DND-41 (cell line): ENCODE measurements around the gene ROBO4.

ENCODE experiments used
- ATAC-seq: fragments of 200-7000 bp; cut with Tn5 transposase; 3 replicates; pipeline ENCODE4 v1.9.1; 2021; ENCODE audit warnings: low read depth; ENCODE audit not compliant: insufficient read depth
- DNase-seq: peaks from one replicate; pipeline ENCODE4 v3.0.0-alpha.2; 2020
- H2AFZ ChIP-seq: 2 replicates; pipeline ENCODE4 v1.6.0; 2012; ENCODE audit warnings: low read depth, low read length
- H3K27ac ChIP-seq: 2 replicates; pipeline ENCODE4 v1.5.1; 2012; ENCODE audit warnings: low read length, inconsistent platforms
- H3K27me3 ChIP-seq: fragments of 200-600 bp; sonication (generic); 2 replicates; pipeline ENCODE4 v1.6.0; 2012; ENCODE audit warnings: low read length, mild to moderate bottlenecking, inconsistent platforms; ENCODE audit not compliant: insufficient read depth, poor library complexity
- H3K36me3 ChIP-seq: 2 replicates; pipeline ENCODE4 v1.5.1; 2012; ENCODE audit warnings: low read length, inconsistent platforms; ENCODE audit not compliant: insufficient read depth
- H3K4me1 ChIP-seq: 2 replicates; pipeline ENCODE4 v1.5.1; 2012; ENCODE audit warnings: mild to moderate bottlenecking, low read length; ENCODE audit not compliant: insufficient read depth
- H3K4me2 ChIP-seq: 2 replicates; pipeline ENCODE4 v1.6.0; 2012; ENCODE audit warnings: mild to moderate bottlenecking, moderate library complexity, low read length, inconsistent platforms; ENCODE audit not compliant: insufficient read depth
- H3K4me3 ChIP-seq, 2 experiments: fragments of 200-600 bp in 1 of 2; shearing (Covaris generic) in 1 of 2; 2 replicates each; pipeline ENCODE4 v1.5.1; 2012 to 2016; ENCODE audit warnings: inconsistent platforms in 2 of 2, low read length in 2 of 2, mild to moderate bottlenecking in 2 of 2, low read depth in 1 of 2, moderate library complexity in 1 of 2
- H3K79me2 ChIP-seq: 2 replicates; pipeline ENCODE4 v1.6.0; 2012; ENCODE audit warnings: low read length, inconsistent platforms; ENCODE audit not compliant: insufficient read depth
- H3K9ac ChIP-seq: 2 replicates; pipeline ENCODE4 v1.6.0; 2012; ENCODE audit warnings: low read depth, mild to moderate bottlenecking, inconsistent platforms, low read length, moderate library complexity
- H3K9me3 ChIP-seq: 2 replicates; pipeline ENCODE4 v1.5.1; 2012; ENCODE audit warnings: low read length, moderate library complexity, mild to moderate bottlenecking, inconsistent platforms; ENCODE audit not compliant: insufficient read depth, severe bottlenecking
- H4K20me1 ChIP-seq: 2 replicates; pipeline ENCODE4 v1.6.0; 2012; ENCODE audit warnings: low read length; ENCODE audit not compliant: insufficient read depth
- CTCF ChIP-seq: IDR thresholded peaks from 2 replicates; pipeline ENCODE4 v1.5.1; 2012; ENCODE audit warnings: borderline replicate concordance, low read length, moderate library complexity, mild to moderate bottlenecking; ENCODE audit not compliant: poor library complexity, severe bottlenecking; ENCODE audit errors: extremely low read depth
- EZH2 ChIP-seq: IDR thresholded peaks from 3 replicates; pipeline ENCODE4 v1.6.1; 2012; ENCODE audit warnings: borderline replicate concordance, low read depth, mild to moderate bottlenecking, moderate library complexity, low read length, inconsistent platforms; ENCODE audit not compliant: severe bottlenecking

The ROBO4 gene

GRCh38 chr11:124922831-124923230 lies 25.2 kb upstream of the ROBO4 start:
- Histone ChIP-seq H3K36me3 (no peaks in the 10 kb centered on the region), H3K79me2 (no peaks in the 10 kb centered on the region), H3K27me3 (no peaks in the 10 kb centered on the region), H2AFZ (no peak overlapping the region), H3K4me1 (no peaks in the 10 kb centered on the region), H3K9me3 (no peaks in the 10 kb centered on the region), H3K4me3 (no peak overlapping the region), H3K4me2 (no peak overlapping the region), H3K9ac (no peak overlapping the region), H3K27ac (no peak overlapping the region), H4K20me1 (no peaks in the 10 kb centered on the region)
- TF ChIP-seq CTCF (no peak), EZH2 (no peak)
- ATAC-seq: no peak
- no peak for DNase-seq

- no peak overlapping the region for H3K4me2 ChIP-seq
- no peak for DNase-seq
- H3K36me3 ChIP-seq: no peaks in the 10 kb centered on the region
- H3K9me3 ChIP-seq: no peaks in the 10 kb centered on the region
- TF ChIP-seq EZH2: no peak
- TF ChIP-seq CTCF: no peak
- no peaks in the 10 kb centered on the region for H3K4me1 ChIP-seq
- H2AFZ ChIP-seq: no peak overlapping the region
- no peak for ATAC-seq
- no peaks in the 10 kb centered on the region for H3K27me3 ChIP-seq
- H4K20me1 ChIP-seq: no peaks in the 10 kb centered on the region
- H3K9ac ChIP-seq: no peak overlapping the region
- H3K27ac ChIP-seq: no peak overlapping the region
- no peak overlapping the region for H3K4me3 ChIP-seq
- no peaks in the 10 kb centered on the region for H3K79me2 ChIP-seq
Measured at GRCh38 chr11:124920870-124921609, 23.4 kb upstream of the ROBO4 start.

GRCh38 chr11:124920356-124920755 lies 22.7 kb upstream of the ROBO4 start:
- no peak for ATAC-seq
- Histone ChIP-seq H3K4me1 (no peaks in the 10 kb centered on the region), H3K36me3 (no peaks in the 10 kb centered on the region), H3K4me3 (no peak overlapping the region), H2AFZ (no peak overlapping the region), H3K79me2 (no peaks in the 10 kb centered on the region), H3K9ac (no peak overlapping the region), H3K4me2 (no peak overlapping the region), H3K9me3 (no peaks in the 10 kb centered on the region), H3K27me3 (no peaks in the 10 kb centered on the region), H3K27ac (no peak overlapping the region), H4K20me1 (no peaks in the 10 kb centered on the region)
- no peak for TF ChIP-seq EZH2
- no peak for TF ChIP-seq CTCF
- no peak for DNase-seq

GRCh38 chr11:124919898-124920297 lies 22.2 kb upstream of the ROBO4 start:
- DNase-seq: no peak
- Histone ChIP-seq H4K20me1 (no peaks in the 10 kb centered on the region), H3K4me3 (no peak overlapping the region), H3K27me3 (no peaks in the 10 kb centered on the region), H3K4me2 (no peak overlapping the region), H3K79me2 (no peaks in the 10 kb centered on the region), H3K4me1 (no peaks in the 10 kb centered on the region), H2AFZ (no peak overlapping the region), H3K36me3 (no peaks in the 10 kb centered on the region), H3K9me3 (no peaks in the 10 kb centered on the region), H3K9ac (no peak overlapping the region), H3K27ac (no peak overlapping the region)
- TF ChIP-seq CTCF: no peak
- no peak for TF ChIP-seq EZH2
- ATAC-seq: no peak
